Liver (tissue), 9 donors: ENCODE results near the gene CEACAM1. TPM values are rescaled to one million over a fixed set of nuclear protein-coding genes. Genes with fewer than 3 reads are reported as not detected.

Experiments used
- DNase-seq: peaks from one replicate; pipeline ENCODE4 v3.0.0-alpha.2; 2017; ENCODE audit warnings: low spot score
- H3K27ac ChIP-seq, 2 donors: one replicate each; pipeline ENCODE4 v1.7.0; 2013; ENCODE audit warnings: inconsistent platforms in 2 of 2, low read length in 2 of 2, control low read depth in 1 of 2, low read depth in 1 of 2, mild to moderate bottlenecking in 1 of 2
- H3K27me3 ChIP-seq, 4 donors: one replicate each; pipeline versions ENCODE4 v1.6.1 to v1.7.0; 2013; ENCODE audit warnings: low read length in 3 of 4, inconsistent platforms in 1 of 4, mild to moderate bottlenecking in 1 of 4, moderate library complexity in 1 of 4; ENCODE audit not compliant: control insufficient read depth in 4 of 4, insufficient read depth in 4 of 4
- H3K36me3 ChIP-seq, 4 donors: one replicate each; pipeline versions ENCODE4 v1.6.1 to v1.7.0; 2013; ENCODE audit warnings: low read length in 3 of 4, mild to moderate bottlenecking in 3 of 4, low read depth in 1 of 4, moderate library complexity in 1 of 4; ENCODE audit not compliant: control insufficient read depth in 4 of 4, insufficient read depth in 3 of 4
- H3K4me1 ChIP-seq, 4 donors: one replicate each; pipeline versions ENCODE4 v1.6.1 to v1.7.0; 2013; ENCODE audit warnings: low read length in 3 of 4, mild to moderate bottlenecking in 3 of 4, moderate library complexity in 1 of 4; ENCODE audit not compliant: control insufficient read depth in 4 of 4, insufficient read depth in 4 of 4
- H3K4me3 ChIP-seq, 3 donors: one replicate each; pipeline versions ENCODE4 v1.6.1 to v1.7.0; 2013; ENCODE audit warnings: low read length in 3 of 3, control low read depth in 1 of 3, low read depth in 1 of 3, mild to moderate bottlenecking in 1 of 3
- H3K9ac ChIP-seq, 2 donors: one replicate each; pipeline ENCODE4 v1.7.0; 2013; ENCODE audit warnings: low read length in 2 of 2, mild to moderate bottlenecking in 2 of 2, moderate library complexity in 2 of 2, control low read depth in 1 of 2, low read depth in 1 of 2
- H3K9me3 ChIP-seq, 4 donors: one replicate each; pipeline versions ENCODE4 v1.6.1 to v1.7.0; 2013; ENCODE audit warnings: low read length in 3 of 4; ENCODE audit not compliant: control insufficient read depth in 4 of 4
- EGR1 ChIP-seq, 2 donors: IDR thresholded peaks; 2 replicates each; pipeline ENCODE4 v1.6.1; 2016 to 2018; ENCODE audit warnings: antibody characterized with exemption in 2 of 2, low read depth in 2 of 2
- FOXA1 ChIP-seq: IDR thresholded peaks from 2 replicates; pipeline ENCODE4 v1.6.1; 2016; ENCODE audit warnings: antibody characterized with exemption
- FOXA2 ChIP-seq: IDR thresholded peaks from 2 replicates; pipeline ENCODE4 v1.6.1; 2016; ENCODE audit warnings: antibody characterized with exemption
- GABPA ChIP-seq, 2 donors: IDR thresholded peaks in 1 of 2; conservative IDR thresholded peaks in 1 of 2; 2 replicates each; pipeline ENCODE4 v1.6.1; 2016; ENCODE audit warnings: antibody characterized with exemption in 2 of 2, mild to moderate bottlenecking in 1 of 2, moderate library complexity in 1 of 2
- HNF4A ChIP-seq, 2 donors: conservative IDR thresholded peaks; 2 replicates each; pipeline ENCODE4 v1.6.1; 2016; ENCODE audit warnings: antibody characterized with exemption in 2 of 2, mild to moderate bottlenecking in 2 of 2
- JUND ChIP-seq, 2 donors: IDR thresholded peaks; 2 replicates each; pipeline ENCODE4 v1.6.1; 2016; ENCODE audit warnings: antibody characterized with exemption in 2 of 2
- NR2F2 ChIP-seq: IDR thresholded peaks from 2 replicates; pipeline ENCODE4 v1.6.1; 2016; ENCODE audit warnings: antibody characterized with exemption
- RAD21 ChIP-seq, 2 donors: IDR thresholded peaks; 2 replicates each; pipeline ENCODE4 v1.6.1; 2016; ENCODE audit warnings: antibody characterized with exemption in 2 of 2, mild to moderate bottlenecking in 2 of 2
- RXRA ChIP-seq, 2 donors: IDR thresholded peaks; 2 replicates each; pipeline ENCODE4 v1.6.1; 2017 to 2018; ENCODE audit warnings: antibody characterized with exemption in 2 of 2, mild to moderate bottlenecking in 1 of 2
- SP1 ChIP-seq: IDR thresholded peaks from 2 replicates; pipeline ENCODE4 v1.6.1; 2018; ENCODE audit warnings: antibody characterized with exemption, mild to moderate bottlenecking
- TAF1 ChIP-seq: conservative IDR thresholded peaks from 2 replicates; pipeline ENCODE4 v1.6.1; 2016; ENCODE audit warnings: antibody characterized with exemption, mild to moderate bottlenecking
- YY1 ChIP-seq: IDR thresholded peaks from 2 replicates; pipeline ENCODE4 v1.6.1; 2016; ENCODE audit warnings: antibody characterized with exemption, mild to moderate bottlenecking
- WGBS: extraction: QIAGEN DNeasy Blood & Tissue Kit; methylation state at CpG from one replicate; pipeline ENCODE4 v1.1.7; 2013; 5-methylcytosine and 5-hydroxymethylcytosine counted together
- polyA plus RNA-seq, 2 donors: library from polyadenylated mRNA; stranded (reverse) in 1 of 2; unstranded in 1 of 2; fragments of 200-250 nt in 1 of 2; fragments of >200 nt in 1 of 2; fragmentation: Nextera tagmentation in 1 of 2; extraction: Ambion mirVana in 1 of 2; gene quantifications; one replicate each; pipeline versions ENCODE4 v1.2.1 to v1.2.3, GENCODE V29; 2013 to 2015
- total RNA-seq, 2 donors: library from RNA; depleted of rRNA; stranded (reverse); fragments of >200 nt; gene quantifications; one replicate each; pipeline ENCODE4 v1.2.3, GENCODE V29; 2014
- TF ChIP-seq, protein P1 (sequence below): IDR thresholded peaks from 2 replicates; pipeline ENCODE4 v1.6.1; 2016; ENCODE audit warnings: antibody characterized with exemption
- TF ChIP-seq, protein P2 (sequence below): IDR thresholded peaks from 2 replicates; pipeline ENCODE4 v1.6.1; 2016; ENCODE audit warnings: antibody characterized with exemption
- TF ChIP-seq, protein P3 (sequence below): IDR thresholded peaks from 2 replicates; pipeline ENCODE4 v1.6.1; 2016; ENCODE audit warnings: antibody characterized with exemption, mild to moderate bottlenecking
- TF ChIP-seq, protein P4 (sequence below): IDR thresholded peaks from 2 replicates; pipeline ENCODE4 v1.6.1; 2016; ENCODE audit warnings: antibody characterized with exemption
- TF ChIP-seq, protein P5 (sequence below): fragments of 150-350 bp; IDR thresholded peaks from 2 replicates; pipeline ENCODE4 v1.5.1; 2017; ENCODE audit warnings: improper control_type of control experiment, low read depth, low read length; ENCODE audit not compliant: missing input control
- donor health status: healthy.
- donor health status: healthy.
- donor health status: healthy.
- donor health status: healthy.
- donor health status: healthy.

The CEACAM1 gene
- total and polyA plus RNA-seq, 4 donors, result 8.3 to 36.7 (median 26.8) TPM

DNA sequence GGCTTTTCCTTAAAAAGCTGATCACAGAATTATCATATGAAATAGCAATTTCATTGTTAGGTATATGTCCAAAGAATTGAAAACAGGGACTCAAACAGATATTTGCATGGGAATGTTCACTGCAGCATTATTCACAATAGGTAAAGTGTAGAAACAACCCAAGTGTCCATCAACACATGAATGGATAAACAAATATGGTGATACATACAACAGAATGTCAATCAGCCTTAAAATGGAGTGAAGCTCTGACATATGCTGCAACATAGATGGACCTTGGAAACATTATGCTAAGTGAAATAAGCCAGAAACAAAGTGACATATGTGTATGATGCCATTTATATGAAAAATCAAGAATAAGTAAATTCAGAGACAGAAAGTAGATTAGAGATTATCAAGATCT is 6.1 kb upstream of the CEACAM1 start:
- H3K9me3 ChIP-seq, result no peaks in the 10 kb centered on the region
- DNase-seq, result no peak
- H3K4me1 ChIP-seq, result peaks cover 0 to under 1% (median 0%) of the 10 kb centered on the region in 4 donors
- H3K27ac ChIP-seq, result no peak overlapping the region
- H3K36me3 ChIP-seq, result no peaks in the 10 kb centered on the region
- no peak overlapping the region for H3K9ac ChIP-seq
- H3K27me3 ChIP-seq, result no peaks in the 10 kb centered on the region
- TF ChIP-seq, protein P1, sequence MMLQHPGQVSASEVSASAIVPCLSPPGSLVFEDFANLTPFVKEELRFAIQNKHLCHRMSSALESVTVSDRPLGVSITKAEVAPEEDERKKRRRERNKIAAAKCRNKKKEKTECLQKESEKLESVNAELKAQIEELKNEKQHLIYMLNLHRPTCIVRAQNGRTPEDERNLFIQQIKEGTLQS, result no peak
- TF ChIP-seq SP1 (no peak), HNF4A (conservative IDR thresholded peaks at IDR 0.05) (no peak), GABPA (IDR thresholded peaks at IDR 0.05 in 1 of 2, conservative IDR thresholded peaks at IDR 0.05 in 1 of 2) (no peak), EGR1 (IDR thresholded peaks at IDR 0.05; ENCODE audit: low read depth in 2 of 2) (no peak), RXRA (IDR thresholded peaks at IDR 0.05) (no peak), JUND (IDR thresholded peaks at IDR 0.05) (no peak), RAD21 (IDR thresholded peaks at IDR 0.05) (no peak), NR2F2 (no peak), FOXA1 (no peak), TAF1 (no peak), FOXA2 (no peak), YY1 (no peak)
- TF ChIP-seq, protein P2, sequence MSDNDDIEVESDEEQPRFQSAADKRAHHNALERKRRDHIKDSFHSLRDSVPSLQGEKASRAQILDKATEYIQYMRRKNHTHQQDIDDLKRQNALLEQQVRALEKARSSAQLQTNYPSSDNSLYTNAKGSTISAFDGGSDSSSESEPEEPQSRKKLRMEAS, result no peak
- TF ChIP-seq, protein P3, sequence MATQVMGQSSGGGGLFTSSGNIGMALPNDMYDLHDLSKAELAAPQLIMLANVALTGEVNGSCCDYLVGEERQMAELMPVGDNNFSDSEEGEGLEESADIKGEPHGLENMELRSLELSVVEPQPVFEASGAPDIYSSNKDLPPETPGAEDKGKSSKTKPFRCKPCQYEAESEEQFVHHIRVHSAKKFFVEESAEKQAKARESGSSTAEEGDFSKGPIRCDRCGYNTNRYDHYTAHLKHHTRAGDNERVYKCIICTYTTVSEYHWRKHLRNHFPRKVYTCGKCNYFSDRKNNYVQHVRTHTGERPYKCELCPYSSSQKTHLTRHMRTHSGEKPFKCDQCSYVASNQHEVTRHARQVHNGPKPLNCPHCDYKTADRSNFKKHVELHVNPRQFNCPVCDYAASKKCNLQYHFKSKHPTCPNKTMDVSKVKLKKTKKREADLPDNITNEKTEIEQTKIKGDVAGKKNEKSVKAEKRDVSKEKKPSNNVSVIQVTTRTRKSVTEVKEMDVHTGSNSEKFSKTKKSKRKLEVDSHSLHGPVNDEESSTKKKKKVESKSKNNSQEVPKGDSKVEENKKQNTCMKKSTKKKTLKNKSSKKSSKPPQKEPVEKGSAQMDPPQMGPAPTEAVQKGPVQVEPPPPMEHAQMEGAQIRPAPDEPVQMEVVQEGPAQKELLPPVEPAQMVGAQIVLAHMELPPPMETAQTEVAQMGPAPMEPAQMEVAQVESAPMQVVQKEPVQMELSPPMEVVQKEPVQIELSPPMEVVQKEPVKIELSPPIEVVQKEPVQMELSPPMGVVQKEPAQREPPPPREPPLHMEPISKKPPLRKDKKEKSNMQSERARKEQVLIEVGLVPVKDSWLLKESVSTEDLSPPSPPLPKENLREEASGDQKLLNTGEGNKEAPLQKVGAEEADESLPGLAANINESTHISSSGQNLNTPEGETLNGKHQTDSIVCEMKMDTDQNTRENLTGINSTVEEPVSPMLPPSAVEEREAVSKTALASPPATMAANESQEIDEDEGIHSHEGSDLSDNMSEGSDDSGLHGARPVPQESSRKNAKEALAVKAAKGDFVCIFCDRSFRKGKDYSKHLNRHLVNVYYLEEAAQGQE, result no peak
- TF ChIP-seq, protein P4, sequence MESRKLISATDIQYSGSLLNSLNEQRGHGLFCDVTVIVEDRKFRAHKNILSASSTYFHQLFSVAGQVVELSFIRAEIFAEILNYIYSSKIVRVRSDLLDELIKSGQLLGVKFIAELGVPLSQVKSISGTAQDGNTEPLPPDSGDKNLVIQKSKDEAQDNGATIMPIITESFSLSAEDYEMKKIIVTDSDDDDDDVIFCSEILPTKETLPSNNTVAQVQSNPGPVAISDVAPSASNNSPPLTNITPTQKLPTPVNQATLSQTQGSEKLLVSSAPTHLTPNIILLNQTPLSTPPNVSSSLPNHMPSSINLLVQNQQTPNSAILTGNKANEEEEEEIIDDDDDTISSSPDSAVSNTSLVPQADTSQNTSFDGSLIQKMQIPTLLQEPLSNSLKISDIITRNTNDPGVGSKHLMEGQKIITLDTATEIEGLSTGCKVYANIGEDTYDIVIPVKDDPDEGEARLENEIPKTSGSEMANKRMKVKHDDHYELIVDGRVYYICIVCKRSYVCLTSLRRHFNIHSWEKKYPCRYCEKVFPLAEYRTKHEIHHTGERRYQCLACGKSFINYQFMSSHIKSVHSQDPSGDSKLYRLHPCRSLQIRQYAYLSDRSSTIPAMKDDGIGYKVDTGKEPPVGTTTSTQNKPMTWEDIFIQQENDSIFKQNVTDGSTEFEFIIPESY, result no peak
- TF ChIP-seq, protein P5, sequence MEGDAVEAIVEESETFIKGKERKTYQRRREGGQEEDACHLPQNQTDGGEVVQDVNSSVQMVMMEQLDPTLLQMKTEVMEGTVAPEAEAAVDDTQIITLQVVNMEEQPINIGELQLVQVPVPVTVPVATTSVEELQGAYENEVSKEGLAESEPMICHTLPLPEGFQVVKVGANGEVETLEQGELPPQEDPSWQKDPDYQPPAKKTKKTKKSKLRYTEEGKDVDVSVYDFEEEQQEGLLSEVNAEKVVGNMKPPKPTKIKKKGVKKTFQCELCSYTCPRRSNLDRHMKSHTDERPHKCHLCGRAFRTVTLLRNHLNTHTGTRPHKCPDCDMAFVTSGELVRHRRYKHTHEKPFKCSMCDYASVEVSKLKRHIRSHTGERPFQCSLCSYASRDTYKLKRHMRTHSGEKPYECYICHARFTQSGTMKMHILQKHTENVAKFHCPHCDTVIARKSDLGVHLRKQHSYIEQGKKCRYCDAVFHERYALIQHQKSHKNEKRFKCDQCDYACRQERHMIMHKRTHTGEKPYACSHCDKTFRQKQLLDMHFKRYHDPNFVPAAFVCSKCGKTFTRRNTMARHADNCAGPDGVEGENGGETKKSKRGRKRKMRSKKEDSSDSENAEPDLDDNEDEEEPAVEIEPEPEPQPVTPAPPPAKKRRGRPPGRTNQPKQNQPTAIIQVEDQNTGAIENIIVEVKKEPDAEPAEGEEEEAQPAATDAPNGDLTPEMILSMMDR, result no peak
- H3K4me3 ChIP-seq, result no peak overlapping the region

DNA sequence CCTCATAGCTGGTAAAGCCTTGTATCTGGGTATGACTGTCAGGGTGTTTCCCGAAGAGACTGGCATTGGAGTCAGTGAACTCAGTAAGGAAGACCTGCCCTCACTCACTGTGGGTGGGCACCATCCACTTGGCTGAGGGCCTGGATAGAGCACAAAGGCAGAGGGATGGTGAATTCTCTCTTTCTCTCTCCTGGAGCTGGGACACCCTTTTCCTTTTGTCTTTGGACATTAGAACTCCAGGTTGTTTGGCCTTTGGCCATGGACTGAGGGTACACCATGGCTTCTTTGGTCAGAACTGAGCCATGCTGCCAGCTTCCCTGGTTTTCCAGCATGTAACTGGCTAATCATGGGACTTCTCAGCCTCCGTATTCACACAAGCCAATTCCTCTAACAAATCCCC is 4.6 kb upstream of the CEACAM1 start:
- 92% methylated on average over 2 of the region's 2 CpGs for WGBS
- no peak overlapping the region for H3K27ac ChIP-seq
- H3K9me3 ChIP-seq, result no peaks in the 10 kb centered on the region
- no peak overlapping the region for H3K4me3 ChIP-seq
- no peaks in the 10 kb centered on the region for H3K36me3 ChIP-seq
- TF ChIP-seq HNF4A (conservative IDR thresholded peaks at IDR 0.05), result no peak
- TF ChIP-seq YY1, result no peak
- no peak for TF ChIP-seq GABPA (IDR thresholded peaks at IDR 0.05 in 1 of 2, conservative IDR thresholded peaks at IDR 0.05 in 1 of 2)
- no peak for TF ChIP-seq EGR1 (IDR thresholded peaks at IDR 0.05; ENCODE audit: low read depth in 2 of 2)
- no peak for TF ChIP-seq JUND (IDR thresholded peaks at IDR 0.05)
- no peak overlapping the region for H3K9ac ChIP-seq
- H3K4me1 ChIP-seq, result peaks cover 0 to 13% (median 6%) of the 10 kb centered on the region in 4 donors
- DNase-seq, result no peak
- H3K27me3 ChIP-seq, result no peaks in the 10 kb centered on the region
